Activated CD4-positive, alpha-beta T cell treated with anti-CD3 and anti-CD28 coated beads for 36 hours (primary cell): ENCODE data around the gene COMT. TPM values are rescaled to one million over a fixed set of nuclear protein-coding genes. Genes with fewer than 3 reads are reported as not detected.

Experiments used
- ATAC-seq: fragments of 200-7000 bp; cut with Tn5 transposase; one replicate; pipeline ENCODE4 v1.10.0; 2021; ENCODE audit warnings: mild to moderate bottlenecking, moderate library complexity
- CTCF ChIA-PET: fragments of 350-600 bp; sonication (Branson Sonifier 250); formaldehyde crosslinking; loops from one replicate; lab custom pipeline; 2021; ENCODE audit warnings: antibody characterized with exemption; lab: Charles Lee
- POLR2A ChIA-PET: fragments of 350-600 bp; sonication (Branson Sonifier 250); formaldehyde crosslinking; loops from one replicate; lab custom pipeline; 2021; ENCODE audit warnings: antibody characterized with exemption, inconsistent platforms; lab: Charles Lee
- DNase-seq: peaks from one replicate; pipeline ENCODE4 v3.0.0-alpha.2; 2020
- H3K27ac Mint-ChIP-seq: one replicate; pipeline ENCODE4 v1.8.0; 2021; ENCODE audit warnings: mixed read lengths
- H3K27me3 Mint-ChIP-seq: one replicate; pipeline ENCODE4 v1.8.0; 2021; ENCODE audit warnings: mixed read lengths
- H3K36me3 Mint-ChIP-seq: one replicate; pipeline ENCODE4 v1.8.0; 2021; ENCODE audit warnings: low read depth, mixed read lengths
- H3K4me1 Mint-ChIP-seq: one replicate; pipeline ENCODE4 v1.8.0; 2021; ENCODE audit warnings: mixed read lengths
- H3K4me3 Mint-ChIP-seq: one replicate; pipeline ENCODE4 v1.8.0; 2021; ENCODE audit warnings: mild to moderate bottlenecking, moderate library complexity, mixed read lengths
- H3K9me3 Mint-ChIP-seq: one replicate; pipeline ENCODE4 v1.8.0; 2021; ENCODE audit warnings: low read depth, mixed read lengths
- intact Hi-C, 2 experiments: fragments of 100-400 bp; cut with DNase I in 1 of 2; cut with micrococcal nuclease in 1 of 2; formaldehyde crosslinking; loops; one replicate each; pipeline versions ENCODE4 v1.14.2 to v1.15.1; 2022 to 2024; cut with DNase I, micrococcal nuclease
- total RNA-seq, 2 experiments: library from RNA; stranded (reverse); gene quantifications; one replicate each; pipeline ENCODE4 v1.2.3, GENCODE V29; 2021

The COMT gene
- total RNA-seq, 2 experiments from 2014 or later: 63.5 to 78.5 TPM

DNA sequence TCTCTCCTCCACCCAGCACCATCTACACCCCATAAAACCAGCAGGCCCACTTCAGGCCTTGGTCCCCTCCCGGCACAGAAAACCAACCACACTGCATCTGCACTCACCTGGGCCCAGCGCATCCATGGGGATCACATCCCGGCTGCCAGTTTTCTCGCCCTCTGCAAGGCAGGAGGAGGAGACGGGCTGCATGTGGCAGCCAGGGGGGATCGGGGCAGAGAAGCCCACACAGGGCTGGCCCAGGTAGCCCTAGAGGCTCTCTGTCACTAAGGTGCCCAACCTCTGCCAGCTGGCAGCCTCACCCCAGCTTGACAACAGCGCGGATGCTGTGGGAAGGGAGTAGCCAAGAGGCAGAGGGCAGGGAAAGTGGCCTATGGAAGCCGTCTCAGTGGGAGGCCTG is 30.7 kb downstream of the COMT start:
- ChIA-PET POLR2A (no interaction called here), CTCF (interaction anchor here (0.6 to 2.6 kb wide), 4 partner anchors 39 to 242 kb away, joined by 3 to 14 read pairs (median 4); no protein-coding TSS in a partner anchor)
- Mint-ChIP-seq H3K36me3 (no peaks in the 10 kb centered on the region), H3K4me3 (no peak overlapping the region), H3K9me3 (no peaks in the 10 kb centered on the region), H3K27me3 (no peaks in the 10 kb centered on the region), H3K27ac (no peak overlapping the region), H3K4me1 (peaks cover 11% of the 10 kb centered on the region)
- DNase-seq: no peak
- intact Hi-C loops: loop anchor here in 1 of 2 experiments (10.0 kb wide), 1 partner anchor 323 kb away; no protein-coding TSS in a partner anchor
- ATAC-seq: no peak

DNA sequence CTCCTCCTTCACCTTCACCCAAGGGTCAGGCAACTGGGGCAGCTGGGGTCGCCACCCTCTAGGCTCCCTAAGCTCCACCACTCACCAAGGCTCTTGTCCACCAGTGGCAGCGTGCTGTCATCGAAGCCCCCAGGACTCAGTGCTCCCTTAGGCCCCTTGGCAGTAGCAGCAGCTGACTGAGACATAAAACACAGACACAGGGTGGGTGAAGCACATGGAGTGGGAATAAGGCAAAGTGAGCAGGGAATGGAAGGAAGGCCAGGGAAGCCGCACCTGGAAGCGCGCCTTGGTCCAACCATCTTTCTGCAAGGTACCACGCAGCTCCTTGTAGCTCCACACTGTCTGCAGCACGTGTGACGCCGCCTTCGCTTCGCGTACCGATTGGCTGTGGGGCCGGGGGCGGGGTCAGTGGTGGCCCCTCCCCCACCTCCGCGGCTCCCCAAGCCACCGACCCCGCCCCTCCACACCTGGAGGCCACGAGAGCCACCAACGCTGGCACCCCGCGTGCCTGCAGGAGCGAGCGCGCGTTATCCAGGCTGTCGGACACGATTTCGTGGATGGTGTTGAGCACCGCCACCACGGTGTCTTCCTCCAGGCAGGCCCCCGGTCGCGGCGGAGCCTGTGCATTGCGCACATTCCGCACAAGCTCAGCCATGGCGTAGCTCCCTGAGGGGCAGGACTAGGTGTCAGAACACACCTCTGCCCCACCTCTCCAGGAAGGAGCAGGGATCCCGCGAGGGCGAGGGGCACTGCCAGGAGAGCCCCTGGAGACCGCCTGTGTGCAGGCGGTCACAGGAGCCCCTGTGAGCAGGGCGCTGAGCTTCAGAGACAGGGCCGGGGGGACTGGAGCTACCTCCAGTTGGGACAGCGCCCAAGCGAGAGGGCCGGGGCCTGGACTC is 31.3 kb downstream of the COMT start:
- intact Hi-C loops: loop anchor here in 1 of 2 experiments (10.0 kb wide), 1 partner anchor 322 kb away; no protein-coding TSS in a partner anchor
- Mint-ChIP-seq H3K27me3 (no peaks in the 10 kb centered on the region), H3K9me3 (no peaks in the 10 kb centered on the region), H3K4me3 (no peak overlapping the region), H3K27ac (no peak overlapping the region), H3K36me3 (no peaks in the 10 kb centered on the region), H3K4me1 (peaks cover 11% of the 10 kb centered on the region)
- DNase-seq (no peak), ATAC-seq (no peak)
- ChIA-PET CTCF (interaction anchor here (0.5 to 2.6 kb wide), 4 partner anchors 40 to 186 kb away, joined by 3 to 14 read pairs (median 4); no protein-coding TSS in a partner anchor), POLR2A (interaction anchor here (0.6 kb wide), 1 partner anchor 82 kb away, joined by 3 read pairs; no protein-coding TSS in a partner anchor)

DNA sequence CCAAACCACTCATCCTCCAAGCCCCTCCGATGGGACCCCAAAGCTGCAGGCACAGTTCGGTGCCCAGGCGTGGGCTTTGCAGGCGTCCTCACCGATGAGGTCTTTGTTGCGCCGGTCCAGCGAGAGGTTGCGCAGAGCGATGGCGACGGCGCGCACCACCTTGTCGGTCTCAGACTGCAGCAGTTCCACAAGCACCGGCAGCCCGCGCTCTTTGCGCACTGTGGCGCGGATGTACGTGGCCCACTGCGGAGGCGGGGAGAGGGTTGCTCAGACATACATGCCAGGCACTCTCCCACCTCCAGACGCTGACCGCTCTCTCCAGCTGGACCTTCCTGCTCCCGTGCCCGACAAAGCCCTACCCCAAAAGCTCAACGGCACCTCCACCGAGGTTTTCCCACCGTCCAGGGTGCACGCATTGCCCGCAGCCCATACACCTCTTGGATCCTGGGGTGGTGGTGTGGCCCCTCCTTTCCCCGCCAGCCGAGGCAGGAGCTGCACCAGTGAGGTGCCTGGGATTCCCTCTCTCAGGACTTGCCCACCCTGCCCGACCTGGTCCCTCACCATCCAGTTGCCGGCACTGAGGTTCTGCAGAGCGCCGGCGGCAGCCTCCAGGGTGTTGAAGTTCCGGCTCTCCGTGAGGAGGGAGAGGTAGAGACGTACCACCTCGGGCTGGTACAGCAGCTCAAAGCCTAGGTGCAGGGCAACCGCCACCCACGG is 32.1 kb downstream of the COMT start:
- Mint-ChIP-seq H3K27me3 (no peaks in the 10 kb centered on the region), H3K36me3 (no peaks in the 10 kb centered on the region), H3K27ac (no peak overlapping the region), H3K9me3 (no peaks in the 10 kb centered on the region), H3K4me1 (peaks cover 11% of the 10 kb centered on the region), H3K4me3 (no peak overlapping the region)
- intact Hi-C loops: loop anchor here in 1 of 2 experiments (10.0 kb wide), 1 partner anchor 321 kb away; no protein-coding TSS in a partner anchor
- DNase-seq (no peak), ATAC-seq (no peak)
- CTCF ChIA-PET: interaction anchor here (0.5 to 1.2 kb wide), 4 partner anchors 8 to 233 kb away, joined by 3 read pairs; no protein-coding TSS in a partner anchor
- POLR2A ChIA-PET: interaction anchor here (0.6 kb wide), 1 partner anchor 83 kb away, joined by 3 read pairs; no protein-coding TSS in a partner anchor

DNA sequence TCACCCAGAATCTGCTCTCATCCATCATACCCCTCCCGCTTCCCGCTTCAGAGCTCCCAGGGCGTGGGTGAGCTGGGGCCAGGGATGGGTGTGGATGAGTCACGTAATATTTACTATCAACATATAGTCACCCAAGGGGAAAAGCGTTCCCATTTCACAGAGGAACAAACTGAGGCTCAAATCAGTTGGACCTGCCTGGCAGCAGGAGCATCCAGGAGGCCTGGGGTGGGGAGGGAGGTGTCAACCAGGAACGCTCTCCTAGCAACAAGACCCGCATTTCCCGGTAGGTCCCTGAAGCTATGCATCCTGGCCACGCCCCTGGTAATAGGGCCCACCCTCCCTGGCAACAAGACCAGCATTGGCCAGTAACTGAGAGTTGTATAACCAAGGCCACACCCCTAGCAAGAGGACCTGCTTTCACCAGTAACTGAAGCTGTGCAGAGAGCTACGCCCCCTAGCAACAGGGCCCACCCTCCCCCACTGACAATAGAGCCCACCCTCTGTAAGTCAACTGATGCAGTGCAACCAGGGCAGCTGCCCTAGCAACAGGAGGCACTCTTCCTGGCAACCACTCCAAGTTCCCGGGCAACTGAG is 32.8 kb downstream of the COMT start:
- Mint-ChIP-seq H3K27ac (no peak overlapping the region), H3K27me3 (no peaks in the 10 kb centered on the region), H3K9me3 (no peaks in the 10 kb centered on the region), H3K4me3 (no peak overlapping the region), H3K36me3 (no peaks in the 10 kb centered on the region), H3K4me1 (peaks cover 11% of the 10 kb centered on the region)
- ChIA-PET POLR2A (no interaction called here), CTCF (interaction anchor here (0.5 to 1.2 kb wide), 3 partner anchors 9 to 232 kb away, joined by 3 read pairs; no protein-coding TSS in a partner anchor)
- DNase-seq (peak; percentile 25), ATAC-seq (peak; percentile 34)
- intact Hi-C loops: loop anchor here in 1 of 2 experiments (10.0 kb wide), 1 partner anchor 320 kb away; no protein-coding TSS in a partner anchor

DNA sequence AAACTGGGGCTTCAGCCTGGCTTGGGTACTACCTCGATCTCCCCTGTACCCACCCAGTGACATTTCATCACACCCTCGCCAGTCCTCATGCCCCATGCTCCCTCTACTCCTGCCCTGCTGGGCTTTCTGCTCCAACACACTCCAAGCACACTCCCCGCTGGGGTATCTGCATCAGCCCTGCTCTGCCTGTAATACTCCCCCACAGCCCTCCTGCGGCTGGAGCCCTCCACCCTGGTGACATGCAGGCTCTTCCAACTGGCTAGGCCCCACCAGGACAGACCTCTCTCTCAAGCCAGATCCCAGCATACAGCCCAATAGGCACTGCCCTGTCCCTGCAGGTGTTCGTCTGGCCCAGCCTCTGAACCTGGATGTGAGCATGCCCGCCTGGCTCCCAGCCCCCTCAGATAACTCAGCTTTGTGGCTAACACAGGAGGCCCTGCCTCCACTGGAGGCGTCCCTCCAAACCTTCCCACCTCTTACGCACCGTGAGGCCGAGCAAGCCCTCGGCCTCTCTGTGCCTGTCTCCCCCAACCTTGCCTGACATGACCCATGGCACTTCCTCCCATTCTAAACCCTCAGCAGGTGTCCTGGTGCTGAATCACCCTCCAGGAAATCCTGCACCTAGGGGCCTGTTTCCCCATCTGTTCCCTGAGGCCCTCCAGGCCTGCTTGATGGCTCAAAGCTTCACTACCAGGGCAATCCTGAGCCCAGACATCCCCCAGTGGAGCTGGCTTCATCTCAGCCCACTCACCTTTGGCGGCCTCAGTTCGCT is 33.5 kb downstream of the COMT start:
- Mint-ChIP-seq H3K27me3 (no peaks in the 10 kb centered on the region), H3K27ac (no peak overlapping the region), H3K4me1 (peaks cover 11% of the 10 kb centered on the region), H3K9me3 (no peaks in the 10 kb centered on the region), H3K4me3 (no peak overlapping the region), H3K36me3 (peaks cover under 1% of the 10 kb centered on the region)
- DNase-seq: no peak
- no peak for ATAC-seq
- ChIA-PET POLR2A (interaction anchor here (0.9 kb wide), 1 partner anchor 38 kb away, joined by 3 read pairs; no protein-coding TSS in a partner anchor), CTCF (interaction anchor here (1.2 kb wide), 1 partner anchor 10 kb away, joined by 3 read pairs; no protein-coding TSS in a partner anchor)
- intact Hi-C loops: loop anchor here in 1 of 2 experiments (10.0 kb wide), 1 partner anchor 320 kb away; no protein-coding TSS in a partner anchor

DNA sequence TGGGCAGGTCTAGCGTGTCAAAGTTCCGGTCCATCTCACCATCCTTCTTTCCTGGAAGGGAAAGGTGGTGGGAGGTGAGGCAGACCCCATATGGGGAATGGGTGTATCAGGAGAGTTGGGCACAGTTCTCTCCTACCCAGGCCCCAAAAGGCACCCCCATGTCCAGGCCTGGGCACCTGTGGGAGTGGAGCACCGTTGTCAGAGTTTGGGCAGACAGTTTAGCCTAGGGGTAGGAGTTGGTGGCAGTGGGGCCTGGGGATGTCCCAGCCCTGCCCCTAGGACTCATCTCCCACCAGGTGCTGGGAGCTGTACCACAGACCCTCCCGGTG is 34.1 kb downstream of the COMT start:
- ATAC-seq (no peak), DNase-seq (no peak)
- ChIA-PET CTCF (no interaction called here), POLR2A (interaction anchor here (0.9 kb wide), 1 partner anchor 38 kb away, joined by 3 read pairs; no protein-coding TSS in a partner anchor)
- no peak overlapping the region for H3K4me3 Mint-ChIP-seq
- no peaks in the 10 kb centered on the region for H3K9me3 Mint-ChIP-seq
- no peaks in the 10 kb centered on the region for H3K27me3 Mint-ChIP-seq
- no peak overlapping the region for H3K27ac Mint-ChIP-seq
- peaks cover 9% of the 10 kb centered on the region for H3K4me1 Mint-ChIP-seq
- H3K36me3 Mint-ChIP-seq: peaks cover 1% of the 10 kb centered on the region
- intact Hi-C loops: loop anchor here in 1 of 2 experiments (10.0 kb wide), 1 partner anchor 319 kb away; no protein-coding TSS in a partner anchor

DNA sequence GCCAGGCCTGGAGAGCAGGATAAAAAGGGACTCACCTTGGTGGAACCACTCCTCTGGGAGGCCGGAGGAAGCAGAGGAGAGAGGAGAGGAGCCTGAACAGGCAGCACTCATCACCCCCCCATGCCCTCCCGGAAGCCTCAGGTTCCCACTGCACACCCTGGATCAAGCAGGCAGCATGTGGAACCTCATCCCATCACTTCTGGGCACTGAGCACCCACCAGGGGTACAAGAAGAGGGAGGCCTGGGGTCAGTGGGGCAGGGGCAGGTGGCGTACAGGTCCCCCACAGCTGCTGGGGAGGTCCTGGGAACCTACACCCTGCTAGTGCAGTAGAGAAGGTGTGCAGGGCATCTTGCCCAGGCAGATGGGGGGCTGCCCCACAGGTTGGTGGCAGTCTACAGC is 35.1 kb downstream of the COMT start:
- H3K4me3 Mint-ChIP-seq: no peak overlapping the region
- peak overlapping the region; percentile 17 for H3K27ac Mint-ChIP-seq
- H3K27me3 Mint-ChIP-seq: no peaks in the 10 kb centered on the region
- POLR2A ChIA-PET: no interaction called here
- ATAC-seq: no peak
- intact Hi-C loops: loop anchor here in 1 of 2 experiments (10.0 kb wide), 1 partner anchor 318 kb away; no protein-coding TSS in a partner anchor
- peaks cover 1% of the 10 kb centered on the region for H3K36me3 Mint-ChIP-seq
- H3K4me1 Mint-ChIP-seq: peaks cover 6% of the 10 kb centered on the region
- no peaks in the 10 kb centered on the region for H3K9me3 Mint-ChIP-seq
- CTCF ChIA-PET: no interaction called here
- DNase-seq: no peak

DNA sequence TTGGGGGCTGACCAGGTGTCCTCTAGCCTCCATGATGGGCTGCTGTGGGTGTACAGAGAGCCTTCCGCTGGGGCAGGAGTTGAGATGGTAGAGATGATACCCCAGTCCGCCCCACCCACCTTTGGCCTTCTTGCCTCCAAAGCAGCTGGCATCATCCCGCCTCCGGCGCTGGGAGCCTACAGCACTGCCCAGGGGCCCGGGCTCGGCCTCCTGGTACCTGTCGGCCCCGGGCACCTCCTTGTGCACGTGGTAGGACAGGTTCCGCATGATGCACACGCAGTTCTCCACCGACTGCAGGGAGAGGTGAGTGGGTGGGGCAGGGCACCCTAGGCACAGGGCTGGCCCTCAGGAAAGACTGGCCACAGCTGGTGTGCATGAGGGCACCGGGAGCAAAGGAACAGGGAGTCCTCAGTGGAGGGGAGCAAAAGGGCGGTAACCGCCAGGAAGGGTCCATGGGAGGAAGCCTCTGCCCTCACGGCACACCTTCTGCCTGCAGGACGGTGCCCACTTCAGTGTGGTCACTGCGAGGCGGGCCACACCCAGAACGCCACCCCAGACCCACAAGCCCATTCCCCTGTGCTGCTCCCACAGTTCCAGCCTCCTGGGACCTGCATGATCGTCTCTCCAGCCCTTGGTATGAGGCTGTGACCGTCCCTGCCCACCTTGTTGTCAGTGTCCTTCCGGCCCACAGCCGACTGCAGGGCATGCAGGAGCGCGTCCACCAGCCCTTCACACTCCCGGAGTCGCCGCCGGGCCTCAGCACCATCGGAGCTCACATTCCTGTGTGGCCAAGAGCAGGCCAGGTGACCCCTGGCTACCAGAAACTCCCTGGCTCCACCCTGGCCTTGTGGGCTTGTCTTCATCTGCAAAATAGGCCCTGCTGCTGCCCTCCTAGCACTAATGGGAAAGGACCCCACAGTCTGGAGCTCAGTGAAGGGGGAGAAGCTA is 36.0 kb downstream of the COMT start:
- H3K4me3 Mint-ChIP-seq: no peak overlapping the region
- H3K36me3 Mint-ChIP-seq: peaks cover 1% of the 10 kb centered on the region
- CTCF ChIA-PET: interaction anchor here (0.6 kb wide), 1 partner anchor 14 kb away, joined by 3 read pairs; no protein-coding TSS in a partner anchor
- peaks cover 6% of the 10 kb centered on the region for H3K4me1 Mint-ChIP-seq
- H3K27me3 Mint-ChIP-seq: no peaks in the 10 kb centered on the region
- intact Hi-C loops: loop anchor here in 1 of 2 experiments (10.0 kb wide), 1 partner anchor 317 kb away; no protein-coding TSS in a partner anchor
- H3K9me3 Mint-ChIP-seq: no peaks in the 10 kb centered on the region
- POLR2A ChIA-PET: no interaction called here
- ATAC-seq (no peak), DNase-seq (no peak)
- no peak overlapping the region for H3K27ac Mint-ChIP-seq

DNA sequence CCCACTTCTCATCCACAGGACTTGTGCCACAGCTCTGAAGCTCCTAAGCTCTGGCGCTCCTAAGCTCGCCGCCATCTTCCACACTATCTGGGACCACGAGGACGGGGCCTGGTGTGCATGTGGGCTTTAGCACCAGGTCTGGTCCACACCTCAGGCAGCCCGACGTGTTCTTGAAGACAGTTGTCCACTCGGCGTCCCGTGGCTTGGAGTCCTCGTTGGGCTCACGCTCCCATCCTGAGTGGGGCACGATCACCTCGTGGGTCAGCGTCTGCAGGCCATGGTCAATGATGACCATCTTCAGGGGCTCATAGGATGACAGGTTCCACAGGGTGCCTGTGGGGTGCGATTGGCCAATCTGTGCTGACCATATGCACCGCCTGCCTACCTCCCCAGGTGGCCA is 37.2 kb downstream of the COMT start:
- DNase-seq: no peak
- no peaks in the 10 kb centered on the region for H3K9me3 Mint-ChIP-seq
- peaks cover 1% of the 10 kb centered on the region for H3K36me3 Mint-ChIP-seq
- no peak overlapping the region for H3K4me3 Mint-ChIP-seq
- H3K4me1 Mint-ChIP-seq: peaks cover 6% of the 10 kb centered on the region
- CTCF ChIA-PET: interaction anchor here (0.9 kb wide), 1 partner anchor 25 kb away, joined by 3 read pairs; no protein-coding TSS in a partner anchor
- intact Hi-C loops: loop anchor here in 1 of 2 experiments (10.0 kb wide), 1 partner anchor 316 kb away; no protein-coding TSS in a partner anchor
- H3K27me3 Mint-ChIP-seq: no peaks in the 10 kb centered on the region
- POLR2A ChIA-PET: no interaction called here
- no peak for ATAC-seq
- no peak overlapping the region for H3K27ac Mint-ChIP-seq
